Measurements from ENCODE around the gene PPP2R3B.

Gene PPP2R3B

DNA sequence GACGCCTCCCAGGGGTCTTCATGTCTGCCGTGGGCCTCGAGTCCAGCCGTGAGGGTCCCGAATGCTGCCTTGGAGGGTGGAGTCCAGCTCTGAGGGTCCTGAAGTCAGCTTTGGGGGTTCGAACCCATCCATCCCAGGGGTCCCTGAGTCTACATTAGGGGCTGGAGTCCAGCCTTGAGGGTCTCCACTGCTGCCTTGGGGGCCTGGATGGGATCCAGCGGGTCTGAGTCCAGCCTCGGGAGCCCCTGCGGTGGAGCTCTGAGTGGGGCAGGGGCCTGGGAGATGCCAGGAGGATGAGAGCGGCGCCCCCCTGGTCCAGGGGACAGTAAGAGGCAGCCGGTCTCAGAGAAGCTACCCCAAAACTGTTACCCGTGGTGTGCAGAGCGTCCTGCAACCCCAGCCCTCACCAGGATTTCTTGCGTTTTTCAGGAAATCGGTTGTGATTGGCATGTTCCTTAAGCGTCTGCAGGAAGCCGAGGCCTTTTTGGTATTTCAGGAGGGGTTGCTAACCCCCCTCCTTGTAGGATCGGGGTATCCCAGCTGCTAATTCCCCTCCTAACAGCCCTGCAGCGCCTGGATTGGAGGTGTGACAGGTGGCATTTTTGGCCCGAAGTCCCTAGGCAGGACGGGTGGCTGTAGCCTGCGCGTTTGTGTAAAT lies 66.5 kb downstream of the PPP2R3B start:
- TF ChIP-seq, protein P1, sequence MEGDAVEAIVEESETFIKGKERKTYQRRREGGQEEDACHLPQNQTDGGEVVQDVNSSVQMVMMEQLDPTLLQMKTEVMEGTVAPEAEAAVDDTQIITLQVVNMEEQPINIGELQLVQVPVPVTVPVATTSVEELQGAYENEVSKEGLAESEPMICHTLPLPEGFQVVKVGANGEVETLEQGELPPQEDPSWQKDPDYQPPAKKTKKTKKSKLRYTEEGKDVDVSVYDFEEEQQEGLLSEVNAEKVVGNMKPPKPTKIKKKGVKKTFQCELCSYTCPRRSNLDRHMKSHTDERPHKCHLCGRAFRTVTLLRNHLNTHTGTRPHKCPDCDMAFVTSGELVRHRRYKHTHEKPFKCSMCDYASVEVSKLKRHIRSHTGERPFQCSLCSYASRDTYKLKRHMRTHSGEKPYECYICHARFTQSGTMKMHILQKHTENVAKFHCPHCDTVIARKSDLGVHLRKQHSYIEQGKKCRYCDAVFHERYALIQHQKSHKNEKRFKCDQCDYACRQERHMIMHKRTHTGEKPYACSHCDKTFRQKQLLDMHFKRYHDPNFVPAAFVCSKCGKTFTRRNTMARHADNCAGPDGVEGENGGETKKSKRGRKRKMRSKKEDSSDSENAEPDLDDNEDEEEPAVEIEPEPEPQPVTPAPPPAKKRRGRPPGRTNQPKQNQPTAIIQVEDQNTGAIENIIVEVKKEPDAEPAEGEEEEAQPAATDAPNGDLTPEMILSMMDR (IDR thresholded peaks at IDR 0.05; ENCODE audit: low read depth, low read length): no peak
- H3K36me3 ChIP-seq: peaks cover 6% of the 10 kb centered on the region
- H3K4me1 ChIP-seq: no peaks in the 10 kb centered on the region
- peak overlapping the region; percentile 72 for H3K4me3 ChIP-seq (ENCODE audit: low read depth, low read length)
- DNase-seq: no peak
- H3K9me3 ChIP-seq: no peaks in the 10 kb centered on the region
- H3K27me3 ChIP-seq: no peaks in the 10 kb centered on the region

DNA sequence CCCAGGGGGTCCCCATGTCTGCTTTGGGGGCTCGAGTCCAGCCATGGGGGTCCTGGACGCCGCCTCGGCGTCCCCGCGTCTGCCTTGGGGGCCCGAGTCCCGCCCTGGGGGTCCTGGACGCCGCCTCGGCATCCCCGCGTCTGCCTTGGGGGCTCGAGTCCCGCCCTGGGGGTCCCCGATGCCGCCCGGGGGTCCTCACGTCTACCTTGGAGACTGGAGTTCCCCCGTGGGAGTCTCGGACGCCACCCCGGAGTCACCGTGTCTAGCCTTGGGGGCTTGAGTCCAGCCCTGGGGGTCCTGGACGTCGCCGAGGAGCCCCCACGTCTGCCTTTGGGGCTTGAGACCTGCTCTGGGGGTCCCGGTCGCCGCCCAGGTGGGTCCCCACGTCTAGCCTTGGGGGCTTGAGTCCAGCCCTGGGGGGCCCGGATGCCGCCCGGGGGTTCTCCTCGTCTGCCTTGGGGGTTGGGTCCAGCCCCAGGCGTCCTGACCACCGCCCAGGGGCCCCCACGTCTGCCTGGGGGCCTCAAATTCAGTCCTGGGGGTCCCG lies 67.1 kb downstream of the PPP2R3B start:
- no peak for DNase-seq
- H3K27me3 ChIP-seq: no peaks in the 10 kb centered on the region
- H3K4me1 ChIP-seq: no peaks in the 10 kb centered on the region
- H3K9me3 ChIP-seq: no peaks in the 10 kb centered on the region
- peak overlapping the region; percentile 72 for H3K4me3 ChIP-seq (ENCODE audit: low read depth, low read length)
- TF ChIP-seq, protein P1 (IDR thresholded peaks at IDR 0.05; ENCODE audit: low read depth, low read length): no peak
- H3K36me3 ChIP-seq: peaks cover 12% of the 10 kb centered on the region

DNA sequence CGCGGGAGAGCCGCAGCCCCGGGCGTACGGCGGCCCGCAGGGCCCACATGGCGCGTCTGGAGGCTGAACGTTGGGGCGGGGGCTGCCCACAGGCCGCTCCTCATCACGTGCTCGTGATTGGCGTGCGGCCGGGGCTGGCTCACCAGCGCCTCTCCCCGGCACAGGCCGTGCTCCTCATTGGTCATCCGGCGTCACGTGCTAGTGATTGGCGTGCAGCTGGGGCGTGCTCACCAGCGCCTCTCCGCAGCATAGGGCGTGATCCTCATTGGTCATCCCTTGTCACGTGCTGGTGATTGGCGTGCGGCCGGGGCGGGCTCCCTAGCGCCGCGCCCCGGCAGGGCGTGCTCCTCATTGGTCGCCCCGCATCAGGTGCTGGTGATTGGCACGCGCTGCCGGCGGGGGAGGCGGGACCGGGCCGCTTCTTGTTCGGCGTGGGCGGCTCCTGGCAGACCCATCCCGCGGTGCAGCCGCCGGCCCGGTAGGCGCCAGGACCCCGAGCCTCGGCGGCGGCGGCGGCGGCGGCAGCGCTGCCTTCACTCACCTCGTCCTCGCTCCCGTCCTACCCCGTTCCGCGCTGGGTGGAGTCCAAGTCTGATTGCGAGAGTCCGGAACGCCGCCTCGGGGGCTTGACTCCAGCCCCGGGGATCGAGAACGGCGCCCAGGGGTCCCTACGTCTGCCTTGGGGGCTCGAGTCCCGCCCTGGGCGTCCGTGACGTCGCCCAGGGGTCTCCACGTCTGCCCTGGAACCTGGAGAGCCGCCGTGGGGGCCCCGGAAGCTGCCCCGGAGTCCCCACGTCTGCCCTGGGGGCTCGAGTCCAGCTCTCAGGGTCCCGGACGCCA lies 67.7 kb downstream of the PPP2R3B start, which contains the start of gene GTPBP6:
Gene GTPBP6, minus strand, starts transcription at position 58 of the 840 bp plus-strand sequence. Its CDS starts 9 bp downstream, at position 49.
- DNase-seq: peak; percentile 95

DNA sequence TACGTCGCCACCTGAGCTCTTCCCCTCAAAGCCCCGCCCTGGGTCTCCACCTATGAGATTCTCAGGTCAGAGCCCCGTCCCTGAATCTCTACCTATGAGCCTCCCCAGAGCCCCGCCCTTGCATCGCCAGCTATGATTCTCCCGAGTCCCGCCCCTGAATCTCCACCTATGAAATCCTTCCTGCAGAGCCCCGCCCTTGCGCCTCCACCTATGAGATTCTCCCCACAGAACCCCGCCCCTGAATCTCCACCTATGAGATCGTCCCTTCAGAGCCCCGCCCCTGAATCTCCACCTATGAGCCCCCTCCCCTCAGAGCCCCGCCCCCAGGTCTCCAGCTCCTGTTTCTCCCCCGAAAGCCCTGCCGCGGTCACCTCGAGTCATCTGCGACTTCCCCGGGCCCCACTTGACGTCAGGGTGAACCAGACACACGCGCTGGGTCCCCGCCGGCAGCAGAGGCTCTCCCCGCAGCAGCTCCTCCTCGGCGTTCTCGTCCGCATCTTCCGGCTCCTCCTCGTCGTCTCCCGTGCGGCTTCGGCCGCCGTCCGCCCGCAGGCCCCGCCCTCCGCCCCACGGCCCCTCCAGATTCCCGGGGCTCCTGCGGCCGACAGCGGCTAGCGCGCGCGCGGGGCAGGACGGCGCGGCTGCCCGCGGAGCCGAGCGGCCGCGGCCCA lies 68.5 kb downstream of the PPP2R3B start:
- DNase-seq: peak; percentile 96
- Histone ChIP-seq H3K36me3 (peaks cover 12% of the 10 kb centered on the region), H3K27me3 (no peaks in the 10 kb centered on the region), H3K9me3 (no peaks in the 10 kb centered on the region), H3K4me1 (no peaks in the 10 kb centered on the region), H3K4me3 (ENCODE audit: low read depth, low read length) (peak overlapping the region; percentile 59)
- TF ChIP-seq, protein P1 (IDR thresholded peaks at IDR 0.05; ENCODE audit: low read depth, low read length): no peak

More for the DNA sequence above, 67.7 kb downstream of the PPP2R3B start, which contains the start of gene GTPBP6:
- TF ChIP-seq, protein P1 (IDR thresholded peaks at IDR 0.05; ENCODE audit: low read depth, low read length): no peak
- Histone ChIP-seq H3K4me1 (no peaks in the 10 kb centered on the region), H3K27me3 (no peaks in the 10 kb centered on the region), H3K4me3 (ENCODE audit: low read depth, low read length) (peak within 1 kb of the TSS; percentile 72), H3K36me3 (peaks cover 12% of the 10 kb centered on the region), H3K9me3 (no peaks in the 10 kb centered on the region)

DNA sequence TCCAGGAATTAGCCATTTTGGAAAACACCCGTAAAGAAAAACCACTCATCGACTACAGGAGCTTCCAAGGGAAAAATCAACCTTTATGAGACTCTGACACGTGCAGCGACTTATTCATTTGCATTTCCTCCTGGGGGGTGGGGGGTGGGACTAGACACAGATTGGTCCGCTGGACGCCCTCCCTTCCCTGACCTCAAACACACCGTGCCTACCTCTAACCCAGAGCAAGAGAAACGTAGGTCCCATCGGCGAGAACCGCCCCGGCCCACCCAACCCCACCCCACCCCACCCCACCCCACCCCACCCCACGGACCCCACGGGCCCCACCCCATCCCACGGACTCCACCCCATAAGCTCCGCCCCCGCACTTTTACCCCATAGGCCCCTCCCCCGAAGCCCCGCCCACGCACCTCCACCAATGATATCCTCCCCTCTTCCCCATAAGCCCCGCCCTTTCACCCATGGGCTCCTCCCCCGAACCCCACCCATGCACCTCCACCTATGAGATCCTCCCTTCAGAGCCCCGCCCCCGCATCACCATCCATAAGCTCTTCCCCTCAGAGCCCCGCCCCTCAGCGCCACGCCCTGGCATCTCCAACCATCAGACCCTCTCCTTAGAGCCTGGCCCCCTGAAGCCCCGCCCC lies 69.2 kb downstream of the PPP2R3B start:
- TF ChIP-seq, protein P1 (IDR thresholded peaks at IDR 0.05; ENCODE audit: low read depth, low read length): no peak
- H3K4me1 ChIP-seq: no peaks in the 10 kb centered on the region
- H3K36me3 ChIP-seq: peaks cover 12% of the 10 kb centered on the region
- DNase-seq: no peak
- no peaks in the 10 kb centered on the region for H3K9me3 ChIP-seq
- H3K27me3 ChIP-seq: no peaks in the 10 kb centered on the region
- no peak overlapping the region for H3K4me3 ChIP-seq (ENCODE audit: low read depth, low read length)

Data from BE2C (cell line).